Lower lobe of right lung (tissue), 2 donors: ENCODE results near the gene NKD1. TPM values are rescaled to one million over a fixed set of nuclear protein-coding genes. Genes with fewer than 3 reads are reported as not detected.
"Not testable (repeated sequence)": the region's sequence is repeated elsewhere in the genome, so short reads cannot be mapped to it uniquely, and the experiment has no call there.

ENCODE experiments used
- ATAC-seq, 2 donors: fragments of 200-7000 bp; cut with Tn5 transposase; one replicate each; pipeline ENCODE4 v1.9.1; 2020 to 2022; ENCODE audit warnings: mild to moderate bottlenecking in 2 of 2, moderate library complexity in 2 of 2
- DNase-seq: peaks from one replicate; pipeline ENCODE4 v3.0.0-alpha.2; 2020
- H3K27ac ChIP-seq: fragments of 200-600 bp; one replicate; pipeline ENCODE4 v1.8.0; 2022
- H3K27me3 ChIP-seq: fragments of 200-600 bp; one replicate; pipeline ENCODE4 v1.8.0; 2022; ENCODE audit warnings: low read depth
- H3K36me3 ChIP-seq: fragments of 200-600 bp; one replicate; pipeline ENCODE4 v1.8.0; 2022; ENCODE audit warnings: mild to moderate bottlenecking
- H3K4me1 ChIP-seq: fragments of 200-600 bp; one replicate; pipeline ENCODE4 v1.8.0; 2022
- H3K4me3 ChIP-seq: fragments of 200-600 bp; one replicate; pipeline ENCODE4 v1.8.0; 2022; ENCODE audit warnings: mild to moderate bottlenecking
- H3K9me3 ChIP-seq: fragments of 200-600 bp; one replicate; pipeline ENCODE4 v1.8.0; 2022
- CTCF ChIP-seq: fragments of 200-600 bp; IDR thresholded peaks from one replicate; pipeline ENCODE4 v1.8.0; 2022; ENCODE audit warnings: antibody characterized with exemption, mild to moderate bottlenecking
- intact Hi-C: fragments of 100-400 bp; cut with DNase I; formaldehyde crosslinking; loops from one replicate; pipeline ENCODE4 v1.11.0; 2022
- total RNA-seq: library from RNA; stranded (reverse); fragmentation: NEBNext Ultra II Directional; extraction: Animal tissue kit (Norgen Biotek cat#: 25700); gene quantifications from one replicate; pipeline ENCODE4 v1.2.1, GENCODE V29; 2021
- donor health status: DM: no; HTN: yes; CAD: no; lungs with severe emphysema.

NKD1 gene
- total RNA-seq, 1 donor from 2014 or later: 30.7 TPM

DNA sequence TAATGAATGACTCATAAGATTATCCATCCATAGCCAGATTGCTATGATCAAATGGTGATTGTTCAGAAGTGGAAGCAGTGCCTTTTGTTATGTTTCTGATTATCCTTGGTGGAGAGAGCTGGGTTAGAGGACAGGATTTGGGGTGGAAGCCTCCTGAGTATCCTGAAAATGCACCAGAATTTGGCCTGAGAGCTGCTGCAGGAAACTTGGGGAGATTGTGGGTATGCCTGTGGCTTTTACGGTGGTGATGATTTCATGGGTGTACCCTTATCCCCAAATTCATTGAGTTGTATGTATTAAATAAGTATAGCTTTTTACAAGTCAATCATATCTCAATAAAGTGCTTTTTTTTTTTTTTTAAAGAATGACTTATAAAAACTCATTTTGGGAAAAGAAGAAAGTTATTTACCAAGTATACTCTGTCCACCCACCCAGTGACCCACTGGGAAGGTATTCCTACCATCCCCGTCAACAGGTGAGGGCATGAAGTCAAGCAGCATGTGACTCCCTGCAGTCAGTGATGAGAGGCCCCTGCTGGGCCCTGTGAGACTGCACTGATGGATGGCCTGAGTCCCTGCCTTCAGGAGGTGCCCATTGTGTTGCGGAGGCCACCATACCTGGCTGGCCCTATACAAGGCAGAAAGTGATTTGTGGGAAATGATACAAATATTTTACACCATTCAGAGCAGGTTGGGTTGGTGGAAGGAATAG is 28.4 kb downstream of the NKD1 start:
- TF ChIP-seq CTCF: no peak
- ATAC-seq (no peak), DNase-seq (no peak)
- intact Hi-C loops: no loop called here
- Histone ChIP-seq H3K9me3 (no peaks in the 10 kb centered on the region), H3K27me3 (no peaks in the 10 kb centered on the region), H3K27ac (no peak overlapping the region), H3K4me3 (no peak overlapping the region), H3K4me1 (peaks cover 31% of the 10 kb centered on the region), H3K36me3 (no peaks in the 10 kb centered on the region)

DNA sequence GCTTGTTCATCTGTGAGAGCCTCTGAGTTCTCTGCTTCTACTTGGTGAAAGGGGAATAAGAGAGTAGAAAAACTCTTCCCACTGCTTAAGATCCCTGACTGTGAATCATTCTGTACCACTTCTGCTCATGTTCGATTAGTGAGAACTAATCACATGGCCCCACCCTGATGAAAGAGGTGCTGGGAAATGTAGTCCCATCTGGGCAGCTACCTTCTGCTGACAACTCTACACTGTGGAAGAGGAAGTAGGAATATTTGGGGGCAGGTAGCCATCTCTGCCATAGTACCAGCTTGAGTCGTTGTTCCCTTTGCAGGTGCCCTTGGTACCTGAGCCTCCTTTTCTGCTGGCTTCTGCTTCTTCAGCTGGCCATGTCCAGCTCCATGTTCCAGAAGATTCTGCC is 29.9 kb downstream of the NKD1 start:
- ATAC-seq (no peak), DNase-seq (no peak)
- intact Hi-C loops: no loop called here
- H3K9me3 ChIP-seq: no peaks in the 10 kb centered on the region
- H3K27ac ChIP-seq: no peak overlapping the region
- H3K27me3 ChIP-seq: no peaks in the 10 kb centered on the region
- TF ChIP-seq CTCF: no peak
- peaks cover 40% of the 10 kb centered on the region for H3K4me1 ChIP-seq
- H3K36me3 ChIP-seq: no peaks in the 10 kb centered on the region
- H3K4me3 ChIP-seq: no peak overlapping the region

- ATAC-seq, intact Hi-C loops, H3K9me3 ChIP-seq, H3K27ac ChIP-seq, H3K4me3 ChIP-seq, H3K27me3 ChIP-seq, DNase-seq, H3K36me3 ChIP-seq: not testable (repeated sequence)
- H3K4me1 ChIP-seq: peaks cover 47% of the 10 kb centered on the region
Observed at GRCh38 chr16:50579373-50579772, 31.2 kb downstream of the NKD1 start.

GRCh38 chr16:50580180-50580798 is 32.1 kb downstream of the NKD1 start:
- ATAC-seq: no peak
- Histone ChIP-seq H3K9me3 (no peaks in the 10 kb centered on the region), H3K4me3 (no peak overlapping the region), H3K36me3 (no peaks in the 10 kb centered on the region), H3K4me1 (peaks cover 49% of the 10 kb centered on the region), H3K27ac (no peak overlapping the region), H3K27me3 (no peaks in the 10 kb centered on the region)
- TF ChIP-seq CTCF: no peak
- no peak for DNase-seq
- intact Hi-C loops: no loop called here

DNA sequence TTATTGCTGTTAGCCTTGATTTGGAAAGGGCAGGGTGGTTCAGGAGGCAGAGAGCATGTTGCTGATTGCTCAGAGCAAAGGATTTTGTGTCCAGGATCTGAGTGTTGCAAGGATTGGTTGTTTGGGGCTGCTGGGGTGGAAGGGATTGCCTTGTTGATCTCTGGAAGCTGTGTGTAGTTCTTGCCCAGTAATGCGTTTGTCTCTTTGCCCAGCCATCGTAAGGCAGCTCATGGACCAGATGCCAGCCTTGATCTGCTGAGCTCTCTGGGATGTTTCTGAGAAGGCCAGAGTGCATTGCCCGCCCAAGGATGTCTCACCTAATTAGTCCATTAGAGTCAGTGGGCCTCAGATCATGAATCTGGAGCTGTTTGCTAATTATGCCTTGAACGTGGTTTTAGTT is 33.6 kb downstream of the NKD1 start:
- Histone ChIP-seq H3K27ac (no peak overlapping the region), H3K27me3 (no peaks in the 10 kb centered on the region), H3K36me3 (no peaks in the 10 kb centered on the region), H3K4me1 (peaks cover 41% of the 10 kb centered on the region), H3K9me3 (no peaks in the 10 kb centered on the region), H3K4me3 (no peak overlapping the region)
- intact Hi-C loops: no loop called here
- ATAC-seq: no peak
- DNase-seq: no peak
- TF ChIP-seq CTCF: no peak

GRCh38 chr16:50583211-50583610 is 35.0 kb downstream of the NKD1 start:
- TF ChIP-seq CTCF: no peak
- intact Hi-C loops: no loop called here
- H3K27ac ChIP-seq: no peak overlapping the region
- DNase-seq: no peak
- H3K27me3 ChIP-seq: no peaks in the 10 kb centered on the region
- ATAC-seq: no peak
- no peaks in the 10 kb centered on the region for H3K9me3 ChIP-seq
- no peaks in the 10 kb centered on the region for H3K36me3 ChIP-seq
- no peak overlapping the region for H3K4me3 ChIP-seq
- H3K4me1 ChIP-seq: peaks cover 41% of the 10 kb centered on the region
